AG04450 (cell line): ENCODE measurements around the gene CCDC61. TPM values are rescaled to one million over a fixed set of nuclear protein-coding genes. Genes with fewer than 3 reads are reported as not detected.

Experiments
- CTCF ChIA-PET: fragments of 300-600, 350-600 bp; formaldehyde crosslinking; extraction: SDS; loops from one replicate; lab custom pipeline; 2022; ENCODE audit warnings: antibody characterized with exemption, inconsistent platforms; lab: Charles Lee
- POLR2A ChIA-PET: fragments of 350-600 bp; formaldehyde crosslinking; extraction: SDS; loops from one replicate; lab custom pipeline; 2021; ENCODE audit warnings: antibody characterized with exemption, inconsistent platforms; lab: Yijun Ruan, JAX
- DNase-seq: peaks from one replicate; pipeline ENCODE4 v3.0.0-alpha.2; 2011; ENCODE audit warnings: low read depth, low spot score
- H3K27ac ChIP-seq: one replicate; pipeline ENCODE4 v1.5.1; 2012; ENCODE audit warnings: low read depth, low read length, control low read depth
- H3K27me3 ChIP-seq: one replicate; pipeline ENCODE4 v1.6.0; 2012; ENCODE audit warnings: low read length; ENCODE audit not compliant: control insufficient read depth, insufficient read depth
- H3K4me3 ChIP-seq: 2 replicates; pipeline ENCODE4 v1.5.1; 2011; ENCODE audit warnings: mild to moderate bottlenecking, low read depth, low read length, control low read depth
- H3K9me3 ChIP-seq: 2 replicates; pipeline ENCODE4 v1.5.1; 2012; ENCODE audit warnings: low read length; ENCODE audit not compliant: control insufficient read depth, insufficient read depth
- CTCF ChIP-seq: IDR thresholded peaks from 2 replicates; pipeline ENCODE4 v1.5.1; 2011; ENCODE audit warnings: low read depth, low read length, control low read depth, inconsistent platforms
- polyA plus RNA-seq: library from polyadenylated mRNA; depleted of rRNA; stranded (reverse); fragments of >200 nt; gene quantifications from 2 replicates; pipeline ENCODE4 v1.2.3, GENCODE V29; 2011

CCDC61 gene
- polyA plus RNA-seq, 1 experiment = 4.2 TPM

- ChIA-PET POLR2A (interaction anchor here (0.9 kb wide), 1 partner anchor 20 kb away, joined by 3 read pairs; the partner anchor contains the start of gene CCDC61), CTCF (no interaction called here)
- no peak for DNase-seq
- Histone ChIP-seq H3K27me3 (peaks cover 18% of the 10 kb centered on the region), H3K4me3 (0 out of 2 replicates have a peak overlapping the region, but pooled peaks have one; percentile 7), H3K27ac (no peak overlapping the region), H3K9me3 (no peaks in the 10 kb centered on the region; the same call in 1 of the 2 replicates)
- no peak for TF ChIP-seq CTCF
These were observed 19.8 kb downstream of the CCDC61 start for GRCh38 chr19:46014941-46015686.

- ChIA-PET POLR2A (interaction anchor here (0.9 kb wide), 1 partner anchor 21 kb away, joined by 3 read pairs; the partner anchor contains the start of gene CCDC61), CTCF (interaction anchor here (1.0 to 4.8 kb wide), 7 partner anchors 10 to 66 kb away, joined by 3 to 52 read pairs (median 6); no protein-coding TSS in a partner anchor)
- Histone ChIP-seq H3K27me3 (peaks cover 18% of the 10 kb centered on the region), H3K9me3 (no peaks in the 10 kb centered on the region; the same call in 1 of the 2 replicates), H3K4me3 (peak overlapping the region; percentile 59), H3K27ac (no peak overlapping the region)
- DNase-seq = no peak
- no peak for TF ChIP-seq CTCF
These were observed 20.6 kb downstream of the CCDC61 start for GRCh38 chr19:46015687-46016425.

GRCh38 chr19:46016426-46017094, 21.3 kb downstream of the CCDC61 start:
- peaks cover 18% of the 10 kb centered on the region for H3K27me3 ChIP-seq
- peak; percentile 20 for DNase-seq
- POLR2A ChIA-PET = interaction anchor here (1.0 kb wide), 1 partner anchor 21 kb away, joined by 3 read pairs; the partner anchor contains the start of gene CCDC61
- H3K9me3 ChIP-seq = no peaks in the 10 kb centered on the region; the same call in 1 of the 2 replicates
- CTCF ChIA-PET = interaction anchor here (0.6 to 4.8 kb wide), 16 partner anchors 9 to 248 kb away, joined by 3 to 52 read pairs (median 3); no protein-coding TSS in a partner anchor
- peak overlapping the region; percentile 59 for H3K4me3 ChIP-seq
- no peak overlapping the region for H3K27ac ChIP-seq
- peak; percentile 79 for TF ChIP-seq CTCF

- DNase-seq = no peak
- POLR2A ChIA-PET = interaction anchor here (1.0 kb wide), 1 partner anchor 22 kb away, joined by 3 read pairs; the partner anchor contains the start of gene CCDC61
- no peak for TF ChIP-seq CTCF
- CTCF ChIA-PET = interaction anchor here (0.6 to 4.8 kb wide), 16 partner anchors 8 to 248 kb away, joined by 3 to 52 read pairs (median 3); no protein-coding TSS in a partner anchor
- Histone ChIP-seq H3K4me3 (no peak overlapping the region), H3K9me3 (no peaks in the 10 kb centered on the region; the same call in 1 of the 2 replicates), H3K27ac (no peak overlapping the region), H3K27me3 (peaks cover 21% of the 10 kb centered on the region)
These were observed 21.8 kb downstream of the CCDC61 start for GRCh38 chr19:46017095-46017429.
